HCEC 1CT (cell line): ENCODE measurements around the gene ATF7IP2.
"Not testable (repeated sequence)": the region's sequence is repeated elsewhere in the genome, so short reads cannot be mapped to it uniquely, and the experiment has no call there.

Experiments
- DNase-seq: peaks from one replicate; pipeline ENCODE4 v3.0.0-alpha.2; 2017

Gene ATF7IP2

GRCh38 chr16:10376229-10376628, 9.6 kb upstream of the ATF7IP2 start:
- DNase-seq: no peak

- no peak for DNase-seq
Measured at GRCh38 chr16:10383626-10384025, 2.2 kb upstream of the ATF7IP2 start.

GRCh38 chr16:10386517-10387100, 748 bp downstream of the ATF7IP2 start:
- DNase-seq: no peak

- DNase-seq: no peak
Measured at GRCh38 chr16:10387188-10387617, 1.3 kb downstream of the ATF7IP2 start.

GRCh38 chr16:10388988-10389387, 3.1 kb downstream of the ATF7IP2 start:
- DNase-seq: no peak

- no peak for DNase-seq
Measured at GRCh38 chr16:10390330-10390729, 4.5 kb downstream of the ATF7IP2 start.

- no peak for DNase-seq
Measured at GRCh38 chr16:10390867-10391266, 5.0 kb downstream of the ATF7IP2 start.

- no peak for DNase-seq
Measured at GRCh38 chr16:10391339-10391738, 5.5 kb downstream of the ATF7IP2 start.

- no peak for DNase-seq
Measured at GRCh38 chr16:10402975-10403374, 17.1 kb downstream of the ATF7IP2 start.

- DNase-seq: no peak
Measured at GRCh38 chr16:10405386-10405939, 19.6 kb downstream of the ATF7IP2 start.

GRCh38 chr16:10408824-10409381, 23.0 kb downstream of the ATF7IP2 start:
- no peak for DNase-seq

GRCh38 chr16:10409713-10410112, 23.9 kb downstream of the ATF7IP2 start:
- not testable (repeated sequence) for DNase-seq

- no peak for DNase-seq
Measured at GRCh38 chr16:10410469-10410868, 24.6 kb downstream of the ATF7IP2 start.

- no peak for DNase-seq
Measured at GRCh38 chr16:10412935-10413601, 27.2 kb downstream of the ATF7IP2 start.

- not testable (repeated sequence) for DNase-seq
Measured at GRCh38 chr16:10418204-10418603, 32.3 kb downstream of the ATF7IP2 start.

- no peak for DNase-seq
Measured at GRCh38 chr16:10419701-10420100, 33.8 kb downstream of the ATF7IP2 start.

GRCh38 chr16:10421596-10421995, 35.7 kb downstream of the ATF7IP2 start:
- DNase-seq: no peak

GRCh38 chr16:10428433-10429168, 42.7 kb downstream of the ATF7IP2 start:
- DNase-seq: no peak

GRCh38 chr16:10429299-10429969, 43.6 kb downstream of the ATF7IP2 start:
- DNase-seq: not testable (repeated sequence)

- no peak for DNase-seq
Measured at GRCh38 chr16:10441726-10442125, 55.9 kb downstream of the ATF7IP2 start.

- no peak for DNase-seq
Measured at GRCh38 chr16:10447289-10447688, 61.4 kb downstream of the ATF7IP2 start.

GRCh38 chr16:10452208-10453158, 66.6 kb downstream of the ATF7IP2 start:
- not testable (repeated sequence) for DNase-seq
